Spleen (tissue), 11 donors: Measurements from ENCODE around the gene TSPAN18. TPM values are rescaled to one million over a fixed set of nuclear protein-coding genes. Genes with fewer than 3 reads are reported as not detected.

Experiments
- DNase-seq: peaks from one replicate; pipeline ENCODE4 v3.0.0-alpha.2; 2020
- H3K27ac ChIP-seq, 8 donors: fragments of 200-600 bp; sonication (generic) in 7 of 8; 1 replicate in 4 of 8; 2 replicates in 4 of 8; pipeline versions ENCODE4 v1.5.0 to v1.8.0; 2016 to 2021; ENCODE audit warnings: inconsistent platforms in 4 of 8, mild to moderate bottlenecking in 4 of 8, moderate library complexity in 1 of 8
- H3K27me3 ChIP-seq, 7 donors: fragments of 200-600 bp; sonication (generic) in 6 of 7; replicated peaks in 1 of 7; 1 replicate in 4 of 7; 2 replicates in 3 of 7; pipeline versions ENCODE4 v1.5.0 to v1.8.0; 2016 to 2021; ENCODE audit warnings: inconsistent platforms in 3 of 7, mild to moderate bottlenecking in 1 of 7
- H3K36me3 ChIP-seq, 6 donors: fragments of 200-600 bp; sonication (generic) in 5 of 6; 1 replicate in 4 of 6; 2 replicates in 2 of 6; pipeline versions ENCODE4 v1.5.0 to v1.8.0; 2016 to 2021; ENCODE audit warnings: inconsistent platforms in 2 of 6
- H3K4me1 ChIP-seq, 6 donors: fragments of 200-600 bp; sonication (generic) in 5 of 6; 1 replicate in 3 of 6; 2 replicates in 3 of 6; pipeline versions ENCODE4 v1.5.0 to v1.8.0; 2016 to 2021; ENCODE audit warnings: inconsistent platforms in 3 of 6
- H3K4me3 ChIP-seq, 8 donors: fragments of 200-600 bp; sonication (generic) in 7 of 8; 1 replicate in 4 of 8; 2 replicates in 4 of 8; pipeline versions ENCODE4 v1.5.0 to v1.8.0; 2016 to 2021; ENCODE audit warnings: inconsistent platforms in 4 of 8, mild to moderate bottlenecking in 4 of 8, moderate library complexity in 2 of 8
- H3K9me3 ChIP-seq, 8 donors: fragments of 200-600 bp; sonication (generic) in 7 of 8; 1 replicate in 4 of 8; 2 replicates in 4 of 8; pipeline versions ENCODE4 v1.5.0 to v1.8.0; 2016 to 2021; ENCODE audit warnings: inconsistent platforms in 4 of 8
- POLR2A ChIP-seq, 3 donors: fragments of 450-650 bp; IDR thresholded peaks; one replicate each; pipeline ENCODE4 v1.5.1; 2017; ENCODE audit warnings: antibody characterized with exemption in 3 of 3, mild to moderate bottlenecking in 1 of 3
- POLR2AphosphoS5 ChIP-seq, 3 donors: sonication (generic); formaldehyde crosslinking; IDR thresholded peaks; one replicate each; pipeline ENCODE4 v1.5.1; 2017; ENCODE audit warnings: antibody characterized with exemption in 3 of 3
- WGBS, 5 donors: extraction: QIAGEN DNeasy Blood & Tissue Kit in 3 of 5; methylation state at CpG; one replicate each; pipeline versions ENCODE4 v1.1.5 to v1.1.7; 2013 to 2018; 5-methylcytosine and 5-hydroxymethylcytosine counted together
- intact Hi-C: fragments of 100-400 bp; cut with DNase I; formaldehyde crosslinking; loops from one replicate; pipeline ENCODE4 v1.15.0; 2023; ENCODE audit warnings: low total_unique reads
- polyA plus RNA-seq, 3 donors: library from polyadenylated mRNA; stranded (reverse); fragments of 200-250 nt; gene quantifications; one replicate each; pipeline ENCODE4 v1.2.1, GENCODE V29; 2013
- total RNA-seq, 7 donors: library from RNA; depleted of rRNA in 3 of 7; stranded (reverse); fragments of >200 nt in 3 of 7; fragmentation: NEBNext Ultra II Directional in 4 of 7; extraction: Animal tissue kit (Norgen Biotek cat#: 25700) in 4 of 7; gene quantifications; one replicate each; pipeline versions ENCODE4 v1.1.0 to v1.2.1, GENCODE V29; 2016 to 2021
- TF ChIP-seq, protein P1 (sequence below), 11 experiments: fragments of 200-600 bp in 7 of 11; fragments of 450-650 bp in 4 of 11; sonication (generic) in 4 of 11; IDR thresholded peaks in 8 of 11; conservative IDR thresholded peaks in 3 of 11; 1 replicate in 7 of 11; 2 replicates in 4 of 11; pipeline versions ENCODE4 v1.4.0 to v1.8.0; 2016 to 2021; ENCODE audit warnings: antibody characterized with exemption in 11 of 11, inconsistent platforms in 4 of 11, mild to moderate bottlenecking in 1 of 11
- donor health status: healthy with polysubstance abuse.
- donor health status: DM: no; HTN: no; CAD: no; lungs with moderate emphysema.
- donor health status: DM: no; HTN: no; CAD: no.
- donor health status: Bipolar disorder and iron deficiency.
- donor health status: healthy.
- donor health status: DM: no; HTN: no; CAD: no.
- donor health status: DM: yes; HTN: yes; CAD: no.

The TSPAN18 gene
- total and polyA plus RNA-seq, 10 donors: 2.1 to 47.5 (median 21.3) TPM

DNA sequence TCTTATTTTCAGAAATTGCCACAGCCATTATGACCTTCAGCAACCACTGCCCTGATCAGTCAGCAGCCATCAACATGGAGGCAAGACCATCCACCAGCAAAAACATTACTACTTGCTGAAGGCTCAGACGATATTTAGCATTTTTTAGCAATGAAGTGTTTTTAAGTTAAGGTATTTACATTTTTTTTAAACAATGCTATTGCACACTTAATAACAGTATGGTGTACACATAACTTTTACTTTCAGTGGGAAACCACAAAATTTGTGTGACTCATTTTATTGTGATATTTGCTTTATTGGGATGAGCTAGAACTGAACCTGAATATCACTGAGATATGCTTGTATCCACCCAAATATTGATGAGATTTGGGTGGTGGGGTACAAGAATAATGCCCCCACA lies 110.9 kb downstream of the TSPAN18 start:
- no peaks in the 10 kb centered on the region for H3K27me3 ChIP-seq
- no peaks in the 10 kb centered on the region for H3K36me3 ChIP-seq
- H3K27ac ChIP-seq: no peak overlapping the region
- no peak for DNase-seq
- no peak overlapping the region for H3K4me3 ChIP-seq
- no peak for TF ChIP-seq POLR2AphosphoS5 (IDR thresholded peaks at IDR 0.05)
- no peak for TF ChIP-seq POLR2A (IDR thresholded peaks at IDR 0.05)
- TF ChIP-seq, protein P1, sequence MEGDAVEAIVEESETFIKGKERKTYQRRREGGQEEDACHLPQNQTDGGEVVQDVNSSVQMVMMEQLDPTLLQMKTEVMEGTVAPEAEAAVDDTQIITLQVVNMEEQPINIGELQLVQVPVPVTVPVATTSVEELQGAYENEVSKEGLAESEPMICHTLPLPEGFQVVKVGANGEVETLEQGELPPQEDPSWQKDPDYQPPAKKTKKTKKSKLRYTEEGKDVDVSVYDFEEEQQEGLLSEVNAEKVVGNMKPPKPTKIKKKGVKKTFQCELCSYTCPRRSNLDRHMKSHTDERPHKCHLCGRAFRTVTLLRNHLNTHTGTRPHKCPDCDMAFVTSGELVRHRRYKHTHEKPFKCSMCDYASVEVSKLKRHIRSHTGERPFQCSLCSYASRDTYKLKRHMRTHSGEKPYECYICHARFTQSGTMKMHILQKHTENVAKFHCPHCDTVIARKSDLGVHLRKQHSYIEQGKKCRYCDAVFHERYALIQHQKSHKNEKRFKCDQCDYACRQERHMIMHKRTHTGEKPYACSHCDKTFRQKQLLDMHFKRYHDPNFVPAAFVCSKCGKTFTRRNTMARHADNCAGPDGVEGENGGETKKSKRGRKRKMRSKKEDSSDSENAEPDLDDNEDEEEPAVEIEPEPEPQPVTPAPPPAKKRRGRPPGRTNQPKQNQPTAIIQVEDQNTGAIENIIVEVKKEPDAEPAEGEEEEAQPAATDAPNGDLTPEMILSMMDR (IDR thresholded peaks at IDR 0.05 in 8 of 11, conservative IDR thresholded peaks at IDR 0.05 in 3 of 11): no peak
- intact Hi-C loops: no loop called here
- peaks cover 0 to 7% (median under 1%) of the 10 kb centered on the region in 8 donors for H3K9me3 ChIP-seq
- 54 to 90% (median 78%) methylated on average over 1 of the region's 1 CpG for WGBS, 5 donors
- peaks cover 0 to 29% (median 14%) of the 10 kb centered on the region in 6 donors for H3K4me1 ChIP-seq

DNA sequence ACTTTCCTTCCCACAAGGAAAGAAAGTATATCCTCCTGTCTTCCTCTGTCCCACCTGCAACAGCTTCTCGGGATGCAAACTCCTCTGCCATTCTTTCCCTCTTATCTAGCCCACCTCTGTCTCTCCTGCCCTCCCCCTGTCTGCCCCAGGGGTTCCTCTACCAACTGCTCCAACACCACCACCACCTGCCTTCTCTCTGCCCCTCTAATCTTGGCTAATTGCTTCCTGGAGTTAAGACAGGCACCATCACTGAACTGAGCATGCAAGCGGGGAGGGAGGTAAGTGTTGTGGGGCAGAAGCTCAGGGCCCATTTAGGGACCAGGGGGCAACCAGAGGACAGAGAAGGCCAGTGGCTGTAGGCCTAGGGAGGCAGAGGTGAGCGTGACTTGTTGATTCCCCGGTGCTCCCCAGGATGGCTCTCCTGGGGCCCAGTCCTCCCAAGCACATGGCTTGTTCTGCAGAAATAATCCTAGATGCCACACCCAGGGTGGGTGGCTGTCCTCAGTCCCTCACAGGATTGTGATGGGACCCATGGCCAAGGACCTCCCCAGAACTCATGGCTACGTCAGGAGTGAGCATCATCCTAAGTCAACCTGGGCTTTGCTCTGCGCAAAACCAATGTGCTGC lies 112.8 kb downstream of the TSPAN18 start:
- Histone ChIP-seq H3K9me3 (peaks cover 0 to 23% (median 17%) of the 10 kb centered on the region in 8 donors), H3K4me1 (peaks cover 0 to 12% (median 6%) of the 10 kb centered on the region in 6 donors), H3K36me3 (no peaks in the 10 kb centered on the region), H3K27ac (no peak overlapping the region), H3K27me3 (no peaks in the 10 kb centered on the region), H3K4me3 (no peak overlapping the region)
- DNase-seq: no peak
- 71 to 91% (median 78%) methylated on average over 6 of the region's 6 CpGs for WGBS, 5 donors
- intact Hi-C loops: no loop called here
- TF ChIP-seq POLR2A (IDR thresholded peaks at IDR 0.05) (no peak), POLR2AphosphoS5 (IDR thresholded peaks at IDR 0.05) (no peak)
- TF ChIP-seq, protein P1 (IDR thresholded peaks at IDR 0.05 in 8 of 11, conservative IDR thresholded peaks at IDR 0.05 in 3 of 11): no peak

DNA sequence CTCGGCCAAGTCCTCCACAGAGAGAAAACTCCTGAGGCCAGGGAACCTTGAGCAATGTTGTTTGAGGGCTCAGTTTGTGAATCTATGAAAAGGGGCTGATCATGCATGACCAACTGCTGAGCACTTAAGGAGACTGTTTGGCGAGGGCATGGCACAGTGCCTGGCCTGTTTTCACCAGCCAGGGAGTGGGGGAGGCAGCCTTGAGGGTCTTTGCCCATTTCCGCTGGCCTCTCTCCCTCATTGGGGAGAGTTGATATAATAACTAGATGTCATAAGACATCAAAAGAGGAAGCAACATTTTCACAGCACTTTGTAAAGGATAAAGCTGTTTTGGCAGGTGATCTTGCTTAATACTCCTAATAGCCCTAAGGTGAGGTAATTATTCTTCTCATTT lies 113.3 kb downstream of the TSPAN18 start:
- 74 to 88% (median 79%) methylated on average over 3 of the region's 3 CpGs for WGBS, 5 donors
- DNase-seq: no peak
- intact Hi-C loops: no loop called here
- Histone ChIP-seq H3K9me3 (peaks cover 0 to 28% (median 20%) of the 10 kb centered on the region in 8 donors), H3K36me3 (no peaks in the 10 kb centered on the region), H3K27me3 (no peaks in the 10 kb centered on the region), H3K4me1 (peaks cover 0 to 7% (median 4%) of the 10 kb centered on the region in 6 donors), H3K27ac (no peak overlapping the region), H3K4me3 (no peak overlapping the region)
- TF ChIP-seq POLR2AphosphoS5 (IDR thresholded peaks at IDR 0.05) (no peak), POLR2A (IDR thresholded peaks at IDR 0.05) (no peak)
- TF ChIP-seq, protein P1 (IDR thresholded peaks at IDR 0.05 in 8 of 11, conservative IDR thresholded peaks at IDR 0.05 in 3 of 11): no peak

DNA sequence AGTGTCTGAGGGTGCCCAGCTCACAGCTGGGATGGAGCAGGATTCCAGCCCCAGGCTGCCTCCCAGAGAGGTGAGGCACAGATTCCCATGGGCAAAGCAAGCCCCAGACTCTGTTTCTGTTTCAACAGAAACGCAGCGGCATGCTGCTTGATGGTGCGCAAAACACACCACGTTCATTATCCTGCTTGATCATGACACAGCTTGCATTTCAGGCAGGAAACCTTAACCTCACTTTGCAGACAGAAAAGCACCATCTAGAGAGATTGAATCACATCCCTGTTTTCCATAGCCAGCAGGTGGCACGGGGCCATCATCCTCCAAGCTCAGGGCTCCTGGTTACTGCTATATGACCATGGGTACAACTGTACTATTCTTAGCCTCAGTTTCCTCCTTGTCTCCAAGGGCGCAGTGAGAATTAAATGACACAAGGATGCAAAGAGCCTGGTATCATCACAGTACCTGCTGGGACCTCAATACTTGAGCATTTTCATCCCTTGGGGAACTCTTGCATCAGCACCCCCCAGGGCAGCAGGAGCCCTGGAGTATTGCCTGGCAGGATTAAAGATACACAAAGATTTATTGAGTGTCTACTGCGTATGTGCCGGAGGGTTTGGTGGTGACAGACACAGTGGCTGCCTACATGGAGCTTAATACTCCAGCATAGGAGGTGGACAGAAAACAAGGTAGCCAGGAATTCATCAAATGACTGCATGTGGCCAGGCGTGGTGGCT lies 113.9 kb downstream of the TSPAN18 start:
- no peak for TF ChIP-seq POLR2AphosphoS5 (IDR thresholded peaks at IDR 0.05)
- TF ChIP-seq POLR2A (IDR thresholded peaks at IDR 0.05): no peak
- TF ChIP-seq, protein P1 (IDR thresholded peaks at IDR 0.05 in 8 of 11, conservative IDR thresholded peaks at IDR 0.05 in 3 of 11): no peak
- DNase-seq: no peak
- whole genome bisulfite sequencing, 5 donors: 78 to 91% (median 88%) methylated on average over 9 of the region's 9 CpGs

More for the DNA sequence above, 113.9 kb downstream of the TSPAN18 start:
- no peak overlapping the region for H3K4me3 ChIP-seq
- intact Hi-C loops: no loop called here
- H3K27me3 ChIP-seq: no peaks in the 10 kb centered on the region
- H3K27ac ChIP-seq: no peak overlapping the region
- peaks cover 0 to 4% (median 0%) of the 10 kb centered on the region in 6 donors for H3K4me1 ChIP-seq
- no peaks in the 10 kb centered on the region for H3K36me3 ChIP-seq
- H3K9me3 ChIP-seq: peaks cover 0 to 30% (median 22%) of the 10 kb centered on the region in 8 donors
